ENCODE data around the gene CBR4.
"Not testable (repeated sequence)": the region's sequence is repeated elsewhere in the genome, so short reads cannot be mapped to it uniquely, and the experiment has no call there.

The CBR4 gene

GRCh38 chr4:168992952-168993482, 17.0 kb downstream of the CBR4 start:
- not testable (repeated sequence) for DNase-seq

- DNase-seq: no peak
Observed at GRCh38 chr4:168981942-168982341, 28.1 kb downstream of the CBR4 start.

GRCh38 chr4:168981460-168981859, 28.6 kb downstream of the CBR4 start:
- DNase-seq: no peak

GRCh38 chr4:168979338-168979737, 30.7 kb downstream of the CBR4 start:
- DNase-seq: no peak

GRCh38 chr4:168978001-168978700, 31.9 kb downstream of the CBR4 start:
- no peak for DNase-seq

GRCh38 chr4:168972596-168972995, 37.5 kb downstream of the CBR4 start:
- DNase-seq: no peak

GRCh38 chr4:168960716-168961115, 49.3 kb downstream of the CBR4 start:
- no peak for DNase-seq

GRCh38 chr4:168955674-168956073, 54.4 kb downstream of the CBR4 start:
- no peak for DNase-seq

- not testable (repeated sequence) for DNase-seq
Observed at GRCh38 chr4:168952821-168953246, 57.2 kb downstream of the CBR4 start.

- no peak for DNase-seq
Observed at GRCh38 chr4:168945291-168945690, 64.8 kb downstream of the CBR4 start.

GRCh38 chr4:168942985-168943384, 67.1 kb downstream of the CBR4 start:
- DNase-seq: no peak
